Subcutaneous abdominal adipose tissue (tissue), 5 donors: ENCODE measurements around the gene LPGAT1.

Experiments used
- H3K27ac ChIP-seq: one replicate; pipeline ENCODE4 v1.7.0; 2013; ENCODE audit warnings: low read depth, mild to moderate bottlenecking, inconsistent platforms, low read length, moderate library complexity
- H3K27me3 ChIP-seq, 5 donors: one replicate each; pipeline ENCODE4 v1.7.0; 2013; ENCODE audit warnings: low read length in 5 of 5, inconsistent platforms in 1 of 5; ENCODE audit not compliant: control insufficient read depth in 5 of 5, insufficient read depth in 4 of 5
- H3K36me3 ChIP-seq, 5 donors: one replicate each; pipeline ENCODE4 v1.7.0; 2013; ENCODE audit warnings: low read length in 5 of 5; ENCODE audit not compliant: control insufficient read depth in 5 of 5, insufficient read depth in 5 of 5
- H3K4me1 ChIP-seq, 5 donors: one replicate each; pipeline ENCODE4 v1.7.0; 2013; ENCODE audit warnings: low read length in 5 of 5, mild to moderate bottlenecking in 3 of 5, moderate library complexity in 1 of 5; ENCODE audit not compliant: control insufficient read depth in 5 of 5, insufficient read depth in 5 of 5
- H3K4me3 ChIP-seq, 5 donors: one replicate each; pipeline ENCODE4 v1.7.0; 2013; ENCODE audit warnings: low read length in 5 of 5, low read depth in 1 of 5
- H3K9ac ChIP-seq, 5 donors: one replicate each; pipeline ENCODE4 v1.7.0; 2013; ENCODE audit warnings: low read length in 5 of 5, mild to moderate bottlenecking in 4 of 5, moderate library complexity in 3 of 5
- H3K9me3 ChIP-seq, 5 donors: one replicate each; pipeline ENCODE4 v1.7.0; 2013; ENCODE audit warnings: low read length in 5 of 5; ENCODE audit not compliant: control insufficient read depth in 5 of 5
- donor health status: healthy.
- donor health status: healthy.
- donor health status: healthy.
- donor health status: healthy.
- donor health status: healthy.

The LPGAT1 gene

DNA sequence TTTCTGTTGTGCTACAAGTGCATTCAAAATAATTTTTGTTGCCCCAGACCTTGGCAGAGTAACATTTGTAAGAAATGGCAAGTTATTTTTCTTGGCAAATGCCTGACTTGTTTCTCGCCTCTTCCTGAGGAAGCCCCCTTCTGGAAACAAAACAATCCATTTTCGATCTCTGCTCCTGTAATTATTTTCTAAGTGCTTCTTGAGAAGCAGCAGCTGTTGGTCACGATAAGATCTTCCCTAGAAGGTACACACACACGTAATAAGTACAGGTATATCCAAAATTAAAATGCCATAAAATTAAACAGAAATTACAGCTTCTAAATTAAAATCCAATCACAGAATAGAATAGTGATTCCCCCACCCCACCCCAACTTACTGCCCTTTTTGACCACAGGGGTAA lies 47.3 kb downstream of the LPGAT1 start:
- Histone ChIP-seq H3K4me1 (peaks cover 0 to 17% (median 8%) of the 10 kb centered on the region in 5 donors), H3K27ac (no peak overlapping the region), H3K27me3 (no peaks in the 10 kb centered on the region), H3K9me3 (no peaks in the 10 kb centered on the region), H3K4me3 (no peak overlapping the region), H3K36me3 (peaks cover 0 to 33% (median 11%) of the 10 kb centered on the region in 5 donors), H3K9ac (no peak overlapping the region)

DNA sequence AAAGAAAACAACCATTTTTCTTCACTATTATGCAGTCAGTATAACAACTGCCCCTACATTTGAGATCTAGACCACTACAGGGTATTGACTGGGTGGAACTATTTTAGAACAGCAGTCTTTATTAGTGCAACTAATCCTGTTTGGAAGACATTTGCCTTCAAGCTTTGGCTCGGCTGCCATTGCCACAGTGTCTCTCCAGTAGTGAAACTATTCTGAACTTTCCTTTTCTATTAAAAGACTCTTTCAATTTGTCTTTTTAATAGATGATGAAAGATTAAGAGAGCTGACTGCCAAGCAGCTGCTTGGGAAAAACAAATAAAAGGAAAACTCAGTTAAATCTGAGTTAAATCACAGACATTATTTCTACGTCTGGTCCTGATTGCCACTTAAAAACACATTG lies 49.3 kb downstream of the LPGAT1 start:
- no peaks in the 10 kb centered on the region for H3K27me3 ChIP-seq
- peaks cover 0 to 17% (median 8%) of the 10 kb centered on the region in 5 donors for H3K4me1 ChIP-seq
- H3K9me3 ChIP-seq = no peaks in the 10 kb centered on the region
- H3K27ac ChIP-seq = peak overlapping the region; percentile 47
- peaks cover 7 to 32% (median 21%) of the 10 kb centered on the region in 5 donors for H3K36me3 ChIP-seq
- no peak overlapping the region for H3K4me3 ChIP-seq
- H3K9ac ChIP-seq = peak overlapping the region in 2 of 5 donors; percentile 16 to 26

DNA sequence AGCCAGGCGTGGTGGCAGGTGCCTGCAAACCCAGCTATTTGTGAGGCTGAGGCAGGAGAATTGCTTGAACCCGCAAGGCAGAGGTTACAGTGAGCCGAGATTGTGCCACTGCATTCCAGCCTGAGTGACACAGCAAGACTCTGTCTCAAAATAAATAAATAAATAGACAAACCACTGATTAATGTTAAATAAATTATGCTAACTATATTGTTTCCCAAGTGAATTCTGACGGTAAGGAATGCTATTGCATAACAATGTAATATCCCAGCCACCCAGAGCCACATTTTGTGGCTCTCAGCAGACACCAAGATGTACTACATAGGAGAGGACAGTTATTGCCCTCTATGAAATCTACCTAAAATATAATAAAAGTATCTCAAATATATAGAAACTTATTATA lies 55.4 kb downstream of the LPGAT1 start:
- Histone ChIP-seq H3K27ac (no peak overlapping the region), H3K36me3 (peaks cover 9 to 41% (median 22%) of the 10 kb centered on the region in 5 donors)

GRCh38 chr1:211764701-211765100 lies 65.9 kb downstream of the LPGAT1 start:
- H3K36me3 ChIP-seq = peaks cover 10 to 26% (median 19%) of the 10 kb centered on the region in 5 donors
- no peaks in the 10 kb centered on the region for H3K4me1 ChIP-seq
- H3K27me3 ChIP-seq = no peaks in the 10 kb centered on the region
- no peak overlapping the region for H3K4me3 ChIP-seq
- H3K27ac ChIP-seq = no peak overlapping the region
- H3K9me3 ChIP-seq = no peaks in the 10 kb centered on the region
- H3K9ac ChIP-seq = no peak overlapping the region

More for the DNA sequence above, 55.4 kb downstream of the LPGAT1 start:
- Histone ChIP-seq H3K9me3 (no peaks in the 10 kb centered on the region), H3K4me3 (no peak overlapping the region), H3K4me1 (peaks cover 0 to 4% (median 0%) of the 10 kb centered on the region in 5 donors), H3K27me3 (no peaks in the 10 kb centered on the region), H3K9ac (no peak overlapping the region)

GRCh38 chr1:211762206-211762605 lies 68.4 kb downstream of the LPGAT1 start:
- no peaks in the 10 kb centered on the region for H3K4me1 ChIP-seq
- H3K9ac ChIP-seq = no peak overlapping the region
- peaks cover 13 to 24% (median 20%) of the 10 kb centered on the region in 5 donors for H3K36me3 ChIP-seq
- peaks cover 0 to 7% (median 5%) of the 10 kb centered on the region in 5 donors for H3K9me3 ChIP-seq
- H3K27ac ChIP-seq = no peak overlapping the region
- H3K4me3 ChIP-seq = no peak overlapping the region
- no peaks in the 10 kb centered on the region for H3K27me3 ChIP-seq

GRCh38 chr1:211761400-211761799 lies 69.2 kb downstream of the LPGAT1 start:
- peaks cover 0 to 7% (median 5%) of the 10 kb centered on the region in 5 donors for H3K9me3 ChIP-seq
- H3K9ac ChIP-seq = no peak overlapping the region
- no peak overlapping the region for H3K27ac ChIP-seq
- peaks cover 10 to 20% (median 18%) of the 10 kb centered on the region in 5 donors for H3K36me3 ChIP-seq
- no peaks in the 10 kb centered on the region for H3K27me3 ChIP-seq
- H3K4me1 ChIP-seq = no peaks in the 10 kb centered on the region
- no peak overlapping the region for H3K4me3 ChIP-seq

DNA sequence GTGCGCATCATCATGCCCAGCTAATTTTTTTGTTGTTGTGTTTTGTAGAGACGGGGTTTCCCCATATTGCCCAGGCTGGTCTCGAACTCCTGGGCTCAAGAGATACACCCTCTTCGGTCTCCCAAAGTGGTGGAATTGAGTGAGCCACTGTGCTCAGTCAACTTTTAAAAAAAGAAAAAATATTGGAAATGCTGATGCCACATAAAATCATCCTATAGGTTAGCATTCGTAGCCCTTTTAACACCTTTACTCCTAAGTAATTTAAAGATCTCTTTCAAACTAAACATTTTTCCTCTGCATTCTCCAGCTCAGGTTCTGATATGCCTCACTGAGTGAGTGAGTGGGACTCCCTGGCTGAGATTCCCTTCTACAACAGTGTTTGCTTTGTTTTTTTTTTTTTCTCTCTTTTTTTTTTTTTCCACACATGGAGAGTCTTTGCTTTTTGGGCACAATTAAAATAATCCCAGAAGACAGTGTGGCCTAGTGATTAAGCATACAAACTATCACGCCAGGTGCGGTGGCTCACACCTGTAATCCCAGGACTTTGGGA lies 74.0 kb downstream of the LPGAT1 start:
- H3K36me3 ChIP-seq = peaks cover 6 to 15% (median 11%) of the 10 kb centered on the region in 5 donors

DNA sequence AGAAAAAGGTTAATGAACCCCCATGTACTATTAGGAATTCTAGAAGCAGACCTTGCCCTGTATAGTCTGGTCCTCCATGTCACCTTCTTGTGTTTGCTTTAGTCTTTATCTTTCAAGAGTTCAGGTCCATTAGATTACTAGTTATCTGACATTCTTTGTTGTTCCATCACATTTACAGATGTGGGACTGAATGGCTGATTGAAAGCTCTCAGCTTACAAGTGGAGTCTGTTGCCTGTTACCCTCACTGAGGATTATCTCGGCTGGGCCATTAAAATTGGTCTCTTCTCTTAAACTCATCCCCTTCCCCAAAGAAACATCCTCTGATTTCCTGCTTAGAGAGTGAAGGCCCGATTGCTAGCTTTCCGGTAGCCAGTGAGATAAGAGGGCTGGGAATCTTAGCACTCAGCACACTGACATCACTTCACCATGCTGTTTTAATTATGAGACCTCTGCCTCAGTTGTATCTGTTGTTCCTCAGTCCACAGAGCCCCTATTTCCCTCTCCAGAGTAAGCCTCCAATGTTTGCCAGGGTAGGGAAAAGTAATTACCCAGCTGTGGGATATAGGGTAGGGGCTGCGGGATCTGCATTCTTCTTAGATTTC lies 76.8 kb downstream of the LPGAT1 start:
- Histone ChIP-seq H3K4me1 (no peaks in the 10 kb centered on the region), H3K27me3 (no peaks in the 10 kb centered on the region), H3K4me3 (no peak overlapping the region), H3K36me3 (peaks cover 28 to 32% (median 28%) of the 10 kb centered on the region in 5 donors), H3K9ac (no peak overlapping the region), H3K9me3 (peaks cover 0 to 7% (median 5%) of the 10 kb centered on the region in 5 donors), H3K27ac (no peak overlapping the region)

More for the DNA sequence above, 74.0 kb downstream of the LPGAT1 start:
- Histone ChIP-seq H3K4me1 (no peaks in the 10 kb centered on the region), H3K27ac (no peak overlapping the region), H3K4me3 (no peak overlapping the region), H3K9ac (no peak overlapping the region), H3K9me3 (peaks cover 0 to 7% (median 5%) of the 10 kb centered on the region in 5 donors), H3K27me3 (no peaks in the 10 kb centered on the region)

- Histone ChIP-seq H3K4me1 (no peaks in the 10 kb centered on the region), H3K36me3 (peaks cover 31 to 35% (median 32%) of the 10 kb centered on the region in 5 donors), H3K4me3 (no peak overlapping the region), H3K9me3 (peaks cover 0 to 3% (median 2%) of the 10 kb centered on the region in 5 donors), H3K27ac (no peak overlapping the region), H3K27me3 (no peaks in the 10 kb centered on the region), H3K9ac (no peak overlapping the region)
Measured at GRCh38 chr1:211752951-211753486, 77.5 kb downstream of the LPGAT1 start.

GRCh38 chr1:211752317-211752716 lies 78.2 kb downstream of the LPGAT1 start:
- no peaks in the 10 kb centered on the region for H3K27me3 ChIP-seq
- no peaks in the 10 kb centered on the region for H3K9me3 ChIP-seq
- H3K27ac ChIP-seq = no peak overlapping the region
- H3K4me1 ChIP-seq = no peaks in the 10 kb centered on the region
- no peak overlapping the region for H3K9ac ChIP-seq
- peaks cover 35 to 42% (median 37%) of the 10 kb centered on the region in 5 donors for H3K36me3 ChIP-seq
- no peak overlapping the region for H3K4me3 ChIP-seq
